Measurements from ENCODE around the gene GPATCH3. TPM values are rescaled to one million over a fixed set of nuclear protein-coding genes. Genes with fewer than 3 reads are reported as not detected.
A peak's percentile ranks its signal among the peaks of the same experiment; 100 is the strongest.

Gene GPATCH3
- total and polyA plus RNA-seq, 2 of the 4 experiments (the other 2 are of a cell fraction) = 5.2 to 8.0 TPM

DNA sequence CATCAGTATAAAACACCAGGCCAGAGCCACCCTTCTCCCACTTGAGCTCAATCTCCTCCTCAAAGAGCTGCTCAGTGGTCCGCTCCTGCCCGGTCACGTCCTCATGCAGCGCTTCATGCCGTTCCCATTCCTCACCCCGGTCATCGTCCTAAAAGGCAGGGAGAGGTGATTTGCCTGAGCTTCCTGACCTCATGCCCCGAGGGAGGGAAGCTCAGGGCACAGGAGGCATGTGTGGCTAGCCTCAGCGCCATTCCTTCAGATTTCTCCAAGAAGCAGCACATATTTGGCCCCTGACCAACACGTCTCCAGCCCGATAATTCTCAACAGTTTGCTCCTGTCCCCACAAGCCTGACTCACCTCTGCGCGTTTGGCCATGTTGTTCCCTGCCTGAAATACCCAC, 6.0 kb downstream of the GPATCH3 start:
- no peak overlapping the region for H2BK120ac ChIP-seq (ENCODE audit: low read depth, low read length)
- no peaks in the 10 kb centered on the region for H3K9me3 ChIP-seq (ENCODE audit: control insufficient read depth, insufficient read depth, low read length)
- BruUV-seq (replicated peaks) = no TSS peak
- no peak overlapping the region for H3K23ac ChIP-seq (ENCODE audit: low read depth, low read length)
- H4K91ac ChIP-seq (ENCODE audit: insufficient read depth, low read depth, low read length) = no peak overlapping the region
- H2BK15ac ChIP-seq (ENCODE audit: low read depth, low read length) = no peak overlapping the region
- intact Hi-C loops (cut with micrococcal nuclease) (no loop called here), dilution Hi-C loops (cut with HindIII; ENCODE audit: low sequenced_read_pairs, unreplicated experiment) (no loop called here), in situ Hi-C loops (cut with MboI; ENCODE audit: low sequenced_read_pairs) (no loop called here)
- H2AK5ac ChIP-seq (ENCODE audit: low read depth, low read length) = no peak overlapping the region
- H3K36me3 ChIP-seq (ENCODE audit: control insufficient read depth, insufficient read depth, low read length) = peaks cover 34% of the 10 kb centered on the region
- TF ChIP-seq RFX5 (IDR thresholded peaks at IDR 0.05; ENCODE audit: low read depth, low read length) (no peak), POLR2A (IDR thresholded peaks at IDR 0.05; ENCODE audit: low read depth, low read length) (no peak), SMC3 (IDR thresholded peaks at IDR 0.05; ENCODE audit: low read depth, low read length) (no peak)
- POLR2A ChIA-PET (ENCODE audit: unreplicated experiment) = no interaction called here
- H3K4ac ChIP-seq (ENCODE audit: low read depth, low read length) = no peak overlapping the region
- no peak overlapping the region for H3K27ac ChIP-seq (ENCODE audit: insufficient read depth, low read length)
- no peak overlapping the region for H2AK9ac ChIP-seq (replicated peaks; ENCODE audit: low read depth, low read length, poor library complexity)
- H2BK5ac ChIP-seq (ENCODE audit: low read depth, low read length, poor library complexity, severe bottlenecking) = no peak overlapping the region
- H3K9ac ChIP-seq (ENCODE audit: low read depth, low read length) = no peak overlapping the region
- H3K4me1 ChIP-seq (ENCODE audit: control insufficient read depth, insufficient read depth, low read length) = peaks cover 8% of the 10 kb centered on the region
- no peak overlapping the region for H3K4me2 ChIP-seq (ENCODE audit: low read depth, low read length)
- H2AFZ ChIP-seq (replicated peaks; ENCODE audit: low read length, poor library complexity) = peak overlapping the region; percentile 47
- CTCF ChIA-PET = no interaction called here
- H3K18ac ChIP-seq (ENCODE audit: low read depth, low read length) = no peak overlapping the region
- H3K14ac ChIP-seq (replicated peaks; ENCODE audit: low read depth, low read length) = no peak overlapping the region
- H4K5ac ChIP-seq (ENCODE audit: low read depth, low read length) = no peak overlapping the region
- H3K27me3 ChIP-seq (ENCODE audit: control insufficient read depth, insufficient read depth, low read length) = no peaks in the 10 kb centered on the region
- no peak for ATAC-seq (ENCODE audit: low read depth)
- DNase-seq = no peak
- H3K4me3 ChIP-seq (ENCODE audit: insufficient read depth, low read depth, low read length) = no peak overlapping the region
- H3K9me1 ChIP-seq (ENCODE audit: insufficient read depth, low read length) = peaks cover 3% of the 10 kb centered on the region; the same call in 1 of the 2 replicates
- H2BK20ac ChIP-seq (ENCODE audit: low read depth, low read length) = no peak overlapping the region
- H4K8ac ChIP-seq (ENCODE audit: low read depth in 2 of 2, low read length in 2 of 2) = no peak overlapping the region
- no peaks in the 10 kb centered on the region; the same call in 1 of the 2 replicates for H4K20me1 ChIP-seq (ENCODE audit: insufficient read depth, low read length)
- H3K56ac ChIP-seq (ENCODE audit: extremely low read depth, insufficient read depth, low read length) = no peak overlapping the region
- 97% methylated on average over 4 of the region's 13 CpGs; no CpG with 5 or more reads in 1 of the 2 experiments for WGBS, 2 experiments (ENCODE audit: extremely low coverage in 2 of 2, insufficient read length in 1 of 2)
- H3K79me1 ChIP-seq (ENCODE audit: low read depth in 1 of 2, low read length in 2 of 2) = peaks cover 17 to 45% of the 10 kb centered on the region in 2 experiments; a peak in 3 of 4 replicates

All from IMR-90 (cell line).